Globus pallidus (tissue), 1 donor: ENCODE results near the gene LTBP2.

Source experiments
- DNase-seq: peaks from one replicate; pipeline ENCODE4 v3.0.0-alpha.2; 2015; ENCODE audit warnings: low spot score

The LTBP2 gene

DNA sequence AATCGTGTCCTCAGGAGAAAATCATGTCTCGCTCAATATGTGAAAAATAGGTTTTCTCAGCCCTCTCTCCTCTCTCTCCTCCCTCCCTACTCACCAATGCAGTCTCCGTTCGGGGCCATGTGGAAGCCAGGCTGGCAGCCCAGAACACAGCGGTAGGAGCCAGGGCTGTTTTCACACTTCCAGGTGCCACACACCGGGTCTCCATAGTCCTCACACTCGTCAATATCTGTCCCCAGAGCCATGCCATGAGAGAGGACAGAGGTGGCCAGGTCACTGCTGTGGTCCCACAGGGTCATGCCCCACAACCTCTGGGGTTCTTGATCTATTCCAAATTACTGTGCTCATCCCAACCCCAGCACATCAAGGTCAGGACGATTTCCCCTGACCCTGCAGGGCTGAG is 105.0 kb downstream of the LTBP2 start:
- no peak for DNase-seq

GRCh38 chr14:74506411-74506851 is 105.6 kb downstream of the LTBP2 start:
- no peak for DNase-seq

GRCh38 chr14:74505831-74506230 is 106.2 kb downstream of the LTBP2 start:
- DNase-seq = no peak

DNA sequence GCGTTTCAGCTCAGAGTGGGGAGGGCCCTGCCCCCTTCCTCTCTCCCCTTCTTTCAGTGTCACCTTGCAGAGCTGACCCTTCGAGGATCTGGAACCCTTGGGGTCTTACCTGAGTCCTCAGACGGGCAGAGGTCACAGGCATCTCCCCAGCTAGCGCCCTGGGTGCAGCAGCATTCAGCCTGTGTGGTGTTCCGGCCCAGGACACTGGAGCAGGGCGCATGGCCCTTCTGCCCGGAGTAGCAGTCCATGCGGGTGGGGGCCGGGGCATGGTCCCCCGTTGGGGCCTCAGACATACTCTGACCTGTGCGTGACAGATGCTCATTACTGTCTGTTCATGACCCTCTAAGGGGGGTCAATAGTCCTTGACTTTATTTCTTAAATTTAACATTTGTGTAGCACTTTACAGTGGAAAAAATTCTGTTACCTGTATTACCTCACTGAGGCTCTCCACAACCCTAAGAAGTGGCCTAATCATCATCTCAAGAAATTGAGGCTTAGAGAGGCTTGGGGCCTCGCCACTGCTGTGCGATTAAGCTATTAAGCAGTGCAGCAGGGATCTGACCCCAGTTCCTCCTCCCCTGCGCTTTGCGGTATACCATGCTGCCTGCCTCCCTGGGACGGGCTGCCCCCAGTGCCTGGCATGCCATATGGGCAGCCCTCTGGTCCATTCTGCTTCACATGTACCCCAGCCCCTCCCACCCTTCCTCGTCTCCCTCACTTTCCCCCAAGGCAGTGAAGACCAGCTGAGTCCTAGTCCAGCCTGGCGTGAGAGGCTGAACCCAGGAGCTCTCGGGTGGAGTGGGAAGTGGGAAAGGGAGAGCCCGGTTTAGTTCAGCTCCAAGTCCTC is 106.9 kb downstream of the LTBP2 start:
- no peak for DNase-seq

DNA sequence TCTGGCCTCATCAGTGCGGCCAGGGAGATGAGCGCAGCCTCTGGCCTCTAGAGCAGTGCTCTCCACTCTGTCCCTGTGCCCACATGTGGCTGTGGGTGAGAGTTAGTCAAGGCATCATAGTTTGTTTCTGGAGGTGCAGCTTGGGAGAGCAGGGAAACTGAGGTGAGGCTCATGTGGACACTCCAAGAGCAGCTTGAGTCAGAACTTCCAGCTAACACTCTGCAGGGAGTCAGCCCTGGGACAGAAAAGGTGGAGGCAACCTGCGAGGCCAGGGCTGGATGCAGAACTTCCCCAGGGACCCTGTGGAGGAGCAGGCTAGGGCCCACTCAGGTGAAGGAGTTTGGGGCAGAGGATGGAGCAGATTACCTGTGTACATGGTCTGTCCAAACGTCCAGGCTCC is 107.6 kb downstream of the LTBP2 start:
- DNase-seq = no peak

- no peak for DNase-seq
These were observed 108.1 kb downstream of the LTBP2 start for GRCh38 chr14:74503938-74504335.

DNA sequence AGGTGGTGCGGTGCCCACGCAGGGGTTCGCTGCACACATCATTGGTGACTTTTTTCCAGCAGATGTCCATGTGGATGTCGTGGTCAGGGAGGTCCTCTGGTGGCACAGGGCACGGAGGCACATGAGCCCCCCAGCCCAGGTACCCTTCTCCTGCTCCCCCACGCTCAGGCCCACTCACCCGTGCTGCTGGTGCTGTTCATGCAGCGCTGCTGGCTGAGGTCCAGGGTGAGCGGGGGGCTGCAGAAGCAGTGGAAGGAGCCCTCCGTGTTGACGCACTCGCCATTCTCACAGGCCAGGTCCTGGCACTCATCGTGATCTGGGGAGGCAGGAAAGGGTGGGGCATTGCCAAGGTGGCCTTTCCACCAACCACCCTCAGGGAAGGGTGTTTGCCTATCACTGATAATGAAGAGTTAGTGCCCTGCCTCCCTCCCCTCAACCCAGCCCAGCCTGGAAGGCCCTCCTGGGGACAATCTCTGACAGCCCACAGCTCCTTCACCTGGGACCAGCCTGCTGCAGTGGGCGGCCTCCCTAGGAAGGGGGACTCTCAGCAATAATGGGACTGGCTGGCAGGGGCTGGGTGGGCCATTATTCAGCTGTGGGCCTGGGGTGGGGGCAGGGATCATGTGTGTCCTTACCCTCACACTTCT is 108.6 kb downstream of the LTBP2 start:
- no peak for DNase-seq

GRCh38 chr14:74502236-74503019 is 109.6 kb downstream of the LTBP2 start:
- no peak for DNase-seq

DNA sequence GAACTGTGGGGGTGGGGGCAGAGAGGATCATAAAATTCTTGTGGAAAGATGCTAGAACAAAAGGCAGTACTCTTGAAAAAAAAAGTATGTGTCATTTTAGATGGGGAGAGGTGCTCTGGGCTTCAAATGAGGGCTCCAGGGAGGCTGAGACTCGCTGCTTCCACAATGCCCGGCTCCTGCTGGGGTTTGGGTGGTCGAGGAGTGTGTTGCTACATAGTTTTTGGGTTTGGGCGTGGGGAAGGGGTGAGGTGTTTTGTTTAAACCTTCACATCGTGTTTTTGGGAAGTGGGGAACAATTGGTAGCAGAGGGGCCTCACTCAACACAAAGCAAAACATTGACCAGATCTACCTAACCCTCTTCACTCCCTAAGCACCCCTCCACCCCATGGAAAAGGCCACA is 110.3 kb downstream of the LTBP2 start:
- no peak for DNase-seq

GRCh38 chr14:74501135-74501614 is 110.9 kb downstream of the LTBP2 start:
- peak; percentile 63 for DNase-seq

GRCh38 chr14:74500417-74501134 is 111.5 kb downstream of the LTBP2 start:
- no peak for DNase-seq

GRCh38 chr14:74495356-74495755 is 116.7 kb downstream of the LTBP2 start:
- no peak for DNase-seq

- DNase-seq = peak; percentile 99
These were observed 118.4 kb downstream of the LTBP2 start, which contains the start of gene ISCA2 for GRCh38 chr14:74493343-74494261. TSS of gene ISCA2 (plus strand) at chr14:74493765. CDS start at chr14:74493775, 10 bp downstream.

- no peak for DNase-seq
These were observed 119.2 kb downstream of the LTBP2 start, which contains the start of gene NPC2 for GRCh38 chr14:74492776-74493342. TSS of gene NPC2 (minus strand) at chr14:74493305. CDS start at chr14:74493274, 31 bp downstream.

DNA sequence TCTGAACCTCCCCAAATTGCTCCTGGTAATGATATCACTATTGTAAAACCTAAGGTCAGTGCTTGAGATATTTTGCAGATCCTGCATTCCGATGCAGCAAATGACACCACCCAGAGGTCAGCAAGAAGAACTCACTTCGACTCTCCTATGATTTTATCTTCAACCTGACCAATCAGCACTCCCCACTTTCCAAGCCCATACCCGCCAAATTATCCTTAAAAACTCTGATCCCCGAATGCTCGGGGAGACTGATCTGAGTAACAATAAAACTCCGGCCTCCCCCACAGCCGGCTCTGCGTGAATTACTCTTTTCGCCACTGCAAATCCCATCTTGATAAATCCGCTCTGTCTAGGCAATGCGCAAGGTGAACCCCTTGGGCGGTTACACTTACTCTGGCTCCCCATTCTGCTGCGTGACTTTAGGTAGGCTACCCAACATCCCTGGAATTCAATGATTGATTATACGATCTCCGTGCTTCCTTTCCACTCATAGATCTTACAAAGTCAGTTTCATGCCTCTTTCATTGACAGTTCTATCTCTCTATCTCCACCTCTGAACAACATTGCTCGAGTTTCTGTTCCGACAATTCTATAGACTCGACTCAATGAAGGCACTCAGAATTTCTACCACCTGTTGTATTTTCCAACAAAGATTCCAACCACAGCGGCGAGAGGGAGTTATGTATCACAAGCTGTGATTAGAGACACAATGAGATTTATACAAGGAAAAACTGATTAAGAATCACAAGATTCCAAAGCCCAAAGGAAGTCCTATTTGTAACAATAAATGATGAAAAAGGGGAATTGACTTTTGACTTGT is 119.9 kb downstream of the LTBP2 start:
- peak; percentile 43 for DNase-seq

GRCh38 chr14:74490486-74490885 is 121.6 kb downstream of the LTBP2 start:
- no peak for DNase-seq

DNA sequence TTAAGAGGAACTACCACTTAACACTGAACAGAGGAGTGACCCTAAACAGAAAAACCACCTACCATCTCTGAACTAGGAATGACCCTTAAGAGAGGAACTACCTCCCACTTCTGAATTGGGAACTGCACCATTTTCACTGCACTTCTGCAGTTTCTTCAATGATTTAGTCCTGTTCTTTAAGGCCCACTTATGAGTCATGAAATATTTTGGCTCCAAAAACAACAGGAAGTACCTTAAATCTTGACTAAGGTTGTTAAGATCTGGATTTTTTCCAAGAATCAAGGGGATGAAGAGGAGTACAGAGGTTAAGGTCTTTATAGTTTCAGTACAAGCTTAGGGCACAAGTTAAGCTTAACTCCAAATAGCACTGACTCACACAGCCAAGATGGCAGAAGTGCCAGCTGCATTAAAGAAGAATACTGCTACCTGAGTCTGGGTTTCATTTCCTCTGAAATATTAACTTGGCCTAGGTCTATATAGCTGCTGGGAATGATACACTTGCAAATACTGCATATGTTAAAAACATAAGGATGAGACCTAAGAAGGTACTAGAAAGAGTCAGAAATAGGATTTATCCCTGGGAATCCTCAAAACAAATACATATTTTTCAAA is 123.1 kb downstream of the LTBP2 start:
- no peak for DNase-seq

DNA sequence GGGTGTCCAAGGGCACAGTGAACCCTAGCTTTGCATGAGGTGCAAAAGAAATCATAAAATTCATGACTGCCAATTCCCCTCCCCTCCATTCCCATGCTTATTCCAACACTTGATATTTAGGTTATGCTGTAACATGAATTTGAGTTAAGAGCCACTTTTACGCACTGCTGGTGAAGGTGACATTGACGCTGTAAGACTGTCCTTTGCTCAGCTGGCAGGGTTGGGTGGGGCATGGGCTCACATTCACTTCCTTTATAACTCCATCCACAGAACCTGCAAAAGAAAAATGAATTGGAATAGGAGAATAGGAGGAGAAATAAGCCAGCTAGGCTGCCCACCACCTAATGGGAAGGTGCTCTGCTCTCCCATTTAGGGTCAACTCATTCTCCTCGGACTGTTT is 125.9 kb downstream of the LTBP2 start:
- no peak for DNase-seq

DNA sequence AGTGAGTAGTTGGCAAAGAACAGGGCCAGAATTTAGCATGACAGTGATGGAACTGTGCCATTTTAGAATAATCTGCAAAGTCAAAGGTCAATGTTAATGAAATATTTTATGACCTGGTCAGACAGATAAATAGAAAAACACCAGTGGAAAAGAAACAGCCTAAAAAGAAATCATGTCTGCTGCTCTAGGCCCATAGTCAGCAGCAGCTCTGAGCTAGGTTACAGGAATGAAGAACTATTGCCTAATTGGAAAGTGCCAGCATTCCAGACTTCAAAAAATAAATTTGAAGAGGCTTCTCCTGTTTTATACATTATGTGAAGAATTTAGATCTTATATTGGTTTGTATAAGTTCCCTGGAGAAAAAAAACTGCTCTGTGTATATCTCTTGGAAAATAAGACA is 128.7 kb downstream of the LTBP2 start:
- no peak for DNase-seq
